HepG2 (cell line): ENCODE measurements around the gene MYL6B.

Experiments
- CREBL2 ChIP-seq: sonication (generic); formaldehyde crosslinking; IDR thresholded peaks from 2 replicates; pipeline ENCODE4 v1.8.1; 2023; ENCODE audit warnings: missing genetic modification reagents, mild to moderate bottlenecking, borderline replicate concordance
- GPN1 ChIP-seq: sonication (generic); formaldehyde crosslinking; IDR thresholded peaks from 2 replicates; pipeline ENCODE4 v1.5.1; 2020; ENCODE audit warnings: missing genetic modification reagents, borderline replicate concordance
- KAT7 ChIP-seq: IDR thresholded peaks from 2 replicates; pipeline ENCODE4 v1.6.1; 2018; ENCODE audit warnings: borderline replicate concordance, missing compliant biosample characterization
- MYC ChIP-seq: sonication (generic); formaldehyde crosslinking; IDR thresholded peaks from 2 replicates; pipeline ENCODE4 v1.9.0; 2021; ENCODE audit warnings: missing genetic modification reagents, borderline replicate concordance
- PAX8 ChIP-seq: sonication (generic); formaldehyde crosslinking; IDR thresholded peaks from 2 replicates; pipeline ENCODE4 v1.8.0; 2022; ENCODE audit warnings: mild to moderate bottlenecking, missing genetic modification reagents, borderline replicate concordance
- PBX3 ChIP-seq: sonication (generic); formaldehyde crosslinking; IDR thresholded peaks from 2 replicates; pipeline ENCODE4 v1.8.1; 2023; ENCODE audit warnings: missing genetic modification reagents, inconsistent platforms, borderline replicate concordance
- POLR2AphosphoS2 ChIP-seq: IDR thresholded peaks from 2 replicates; pipeline ENCODE4 v1.6.1; 2011; ENCODE audit warnings: low read depth, low read length, improper control_type of control experiment
- SETDB1 ChIP-seq: sonication (generic); formaldehyde crosslinking; IDR thresholded peaks from 2 replicates; pipeline ENCODE4 v1.5.1; 2020; ENCODE audit warnings: missing genetic modification reagents, mild to moderate bottlenecking, borderline replicate concordance
- SP2 ChIP-seq: sonication (generic); formaldehyde crosslinking; IDR thresholded peaks from 2 replicates; pipeline ENCODE4 v1.5.1; 2020; ENCODE audit warnings: mild to moderate bottlenecking, missing genetic modification reagents
- ZBTB40 ChIP-seq, 2 experiments: fragments of 450-650 bp in 1 of 2; sonication (generic) in 1 of 2; formaldehyde crosslinking in 1 of 2; IDR thresholded peaks; 2 replicates each; pipeline versions ENCODE4 v1.6.1 to v1.8.0; 2016 to 2022; ENCODE audit warnings: antibody characterized with exemption in 1 of 2, mild to moderate bottlenecking in 1 of 2, missing genetic modification reagents in 1 of 2
- ZNF274 ChIP-seq: sonication (generic); formaldehyde crosslinking; IDR thresholded peaks from 2 replicates; pipeline ENCODE4 v1.5.1; 2020; ENCODE audit warnings: mild to moderate bottlenecking, missing genetic modification reagents

GRCh38 chr12:56124133-56124532 lies 28.3 kb upstream of the MYL6B start:
- TF ChIP-seq SETDB1 (no peak), KAT7 (CRISPR knock-in tag) (no peak), SP2 (no peak), ZBTB40 (IDR thresholded peaks at IDR 0.05) (no peak), ZBTB40 (CRISPR knock-in tag; IDR thresholded peaks at IDR 0.05) (no peak), GPN1 (CRISPR knock-in tag) (no peak), ZNF274 (CRISPR knock-in tag) (no peak), CREBL2 (CRISPR knock-in tag) (no peak), MYC (no peak), PAX8 (no peak), PBX3 (CRISPR knock-in tag) (no peak), POLR2AphosphoS2 (no peak)
